SW480 (cell line): ENCODE results near the gene SLC9A8.
A peak's percentile ranks its signal among the peaks of the same experiment; 100 is the strongest.
"Not testable (repeated sequence)": the region's sequence is repeated elsewhere in the genome, so short reads cannot be mapped to it uniquely, and the experiment has no call there.

Experiments used
- DNase-seq: peaks from one replicate; pipeline ENCODE4 v3.0.0-alpha.2; 2016; ENCODE audit warnings: low spot score

SLC9A8 gene

DNA sequence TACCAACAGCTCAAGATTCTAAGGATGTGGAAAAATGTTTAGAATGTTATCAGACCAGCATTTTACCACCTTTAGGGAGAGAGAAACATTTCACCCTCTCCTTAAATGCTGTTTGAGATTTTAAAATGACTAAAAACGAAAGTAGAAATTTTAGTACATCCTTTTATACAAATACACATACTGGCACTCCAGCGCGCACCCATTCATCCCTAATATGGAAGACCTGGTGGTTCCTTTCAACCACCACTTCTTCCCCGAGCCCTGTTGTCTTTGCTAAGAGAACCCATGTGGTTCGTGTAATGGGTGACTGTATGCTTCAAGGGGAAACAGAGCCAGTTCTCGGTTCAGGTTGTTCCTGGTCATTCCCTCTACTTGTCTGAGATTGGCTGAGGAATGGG, 81.4 kb downstream of the SLC9A8 start:
- DNase-seq, result no peak

DNA sequence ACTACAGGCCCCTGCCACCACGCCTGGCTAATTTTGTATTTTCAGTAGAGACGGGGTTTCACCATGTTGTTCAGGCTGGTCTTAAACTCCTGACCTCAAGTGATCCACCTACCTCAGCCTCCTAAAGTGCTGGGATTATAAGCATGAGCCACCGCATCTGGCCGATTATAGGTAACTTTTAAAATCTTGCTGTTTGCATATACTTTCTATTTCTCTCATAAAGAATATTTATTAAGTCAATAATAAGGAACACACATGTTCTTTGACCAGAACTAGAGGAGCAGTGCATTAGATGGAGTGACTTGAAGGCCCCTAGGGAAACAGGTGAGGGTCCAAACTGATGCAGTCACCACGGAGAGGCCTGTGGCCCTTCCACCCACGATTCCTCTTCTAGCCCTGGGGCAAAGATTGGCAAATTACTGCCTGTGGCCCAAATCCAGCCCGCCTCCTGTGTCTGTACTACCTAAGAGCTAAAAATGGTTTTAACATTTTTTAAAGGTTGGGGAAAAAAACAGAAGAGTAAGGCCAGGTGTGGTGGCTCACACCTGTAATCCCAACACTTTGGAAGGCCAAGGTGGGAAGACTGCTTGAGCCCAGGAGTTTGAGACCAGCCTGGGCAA, 83.0 kb downstream of the SLC9A8 start:
- not testable (repeated sequence) for DNase-seq

DNA sequence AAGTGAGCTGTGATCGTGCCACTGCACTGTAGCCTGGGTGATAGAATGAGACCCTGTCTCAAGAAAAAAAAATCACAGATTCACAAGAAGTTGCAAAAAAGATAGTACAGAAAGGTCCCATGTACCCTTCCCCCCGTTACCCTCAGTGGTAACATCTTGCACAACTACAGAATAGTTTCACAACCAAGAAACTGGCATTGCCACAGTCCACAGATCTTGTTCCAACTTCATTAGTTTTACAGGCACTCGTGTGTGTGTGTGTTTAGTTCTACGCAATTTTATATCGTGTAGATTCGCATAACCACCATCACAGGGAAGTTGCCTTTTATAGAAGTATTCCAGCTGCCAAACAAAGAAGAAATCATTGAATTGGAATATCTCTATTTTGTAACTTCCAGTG, 83.6 kb downstream of the SLC9A8 start:
- DNase-seq, result no peak

DNA sequence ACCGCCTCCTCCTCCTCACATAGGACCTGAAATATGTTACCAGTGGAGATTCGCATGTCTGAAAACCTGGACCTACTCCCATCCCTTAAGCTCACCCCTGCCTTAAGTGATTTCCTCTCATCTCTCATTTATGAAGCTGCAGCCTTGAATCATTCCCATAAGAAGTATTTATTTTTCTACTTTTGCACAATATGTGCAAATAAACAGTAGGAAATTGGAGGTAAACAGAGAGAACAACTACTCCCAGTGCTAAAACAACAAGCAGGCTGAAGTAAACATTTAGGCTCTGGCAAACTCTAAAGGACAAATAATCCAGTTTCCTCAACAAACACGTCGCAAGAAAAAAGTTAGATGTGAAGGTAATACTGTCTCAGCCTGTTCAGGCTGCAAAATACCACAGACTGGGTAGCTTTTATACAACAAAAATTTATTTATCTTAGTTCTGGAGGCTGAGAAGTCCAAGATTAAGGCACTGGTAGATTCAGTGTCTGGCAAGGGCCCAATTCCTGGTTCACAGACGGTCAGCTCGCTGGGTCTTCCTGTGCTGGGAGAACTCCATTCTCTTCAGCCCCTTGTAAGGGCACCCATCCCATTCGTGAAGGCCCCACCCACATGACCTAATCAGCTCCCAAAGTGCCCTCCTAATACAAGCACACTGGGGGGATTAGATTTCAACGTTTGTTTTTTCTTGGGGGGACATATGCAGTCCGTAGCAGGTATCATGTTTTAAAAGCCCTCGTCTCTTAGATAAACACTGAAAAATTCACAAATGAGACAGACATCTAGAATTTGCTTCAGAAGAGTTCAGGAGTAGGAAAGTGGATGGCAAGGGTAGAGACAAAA, 87.1 kb downstream of the SLC9A8 start:
- DNase-seq, result no peak

DNA sequence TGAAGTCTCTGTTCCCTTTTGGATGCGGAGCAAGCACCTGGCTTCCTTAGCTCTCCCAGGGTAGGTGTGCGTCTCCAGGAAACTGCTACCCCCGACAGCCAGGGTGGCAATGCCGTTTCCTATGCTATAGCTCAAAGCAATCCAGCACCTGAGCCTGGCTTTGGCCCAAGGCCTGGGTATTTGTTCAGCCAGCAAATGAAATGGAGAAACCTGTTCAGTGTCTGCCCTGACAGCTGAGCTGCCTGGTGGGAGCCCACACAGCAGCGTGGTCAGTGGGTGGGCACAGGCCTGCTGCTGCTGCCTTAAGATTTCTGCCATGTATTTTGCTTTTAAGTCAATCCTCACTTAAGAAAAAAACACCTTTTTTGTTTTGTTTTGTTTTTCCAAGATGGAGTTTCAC, 89.0 kb downstream of the SLC9A8 start:
- DNase-seq, result no peak

DNA sequence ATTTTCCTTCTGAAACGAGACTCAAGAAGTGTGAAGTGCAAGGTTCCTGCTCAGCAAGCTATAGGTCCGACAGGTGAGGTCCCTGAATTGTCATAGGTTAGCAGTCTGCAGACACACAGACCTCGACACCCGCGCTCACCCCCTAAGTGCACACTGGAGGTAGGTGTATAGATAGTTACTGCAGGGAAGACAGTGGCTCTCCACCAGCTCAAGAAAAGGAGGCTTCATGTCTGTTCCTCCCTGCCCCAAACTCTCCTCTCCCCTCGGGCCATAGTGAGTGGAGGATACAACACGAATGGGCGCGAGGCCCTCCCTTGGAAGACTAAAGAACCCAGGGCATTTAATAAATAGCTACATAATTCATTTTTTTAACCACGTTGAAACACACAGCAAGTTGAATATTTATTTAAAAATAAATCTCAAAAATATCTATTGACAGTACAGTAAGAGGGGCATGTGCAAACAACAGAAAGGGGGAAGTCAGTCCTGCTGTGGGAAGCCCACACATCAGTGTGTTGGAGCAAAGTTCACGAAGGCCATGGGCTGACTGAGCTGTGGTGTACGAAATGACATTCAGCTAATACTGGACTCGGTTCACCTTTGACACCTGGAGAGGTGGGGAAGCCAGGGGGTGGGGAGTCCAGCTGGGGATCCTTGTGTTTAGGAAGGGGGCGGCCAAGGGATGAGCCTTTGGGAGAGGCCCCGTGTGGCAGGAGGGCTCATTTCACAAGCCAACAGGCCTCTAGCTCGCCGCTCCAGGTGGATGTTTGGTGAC, 92.0 kb downstream of the SLC9A8 start:
- DNase-seq, result no peak

DNA sequence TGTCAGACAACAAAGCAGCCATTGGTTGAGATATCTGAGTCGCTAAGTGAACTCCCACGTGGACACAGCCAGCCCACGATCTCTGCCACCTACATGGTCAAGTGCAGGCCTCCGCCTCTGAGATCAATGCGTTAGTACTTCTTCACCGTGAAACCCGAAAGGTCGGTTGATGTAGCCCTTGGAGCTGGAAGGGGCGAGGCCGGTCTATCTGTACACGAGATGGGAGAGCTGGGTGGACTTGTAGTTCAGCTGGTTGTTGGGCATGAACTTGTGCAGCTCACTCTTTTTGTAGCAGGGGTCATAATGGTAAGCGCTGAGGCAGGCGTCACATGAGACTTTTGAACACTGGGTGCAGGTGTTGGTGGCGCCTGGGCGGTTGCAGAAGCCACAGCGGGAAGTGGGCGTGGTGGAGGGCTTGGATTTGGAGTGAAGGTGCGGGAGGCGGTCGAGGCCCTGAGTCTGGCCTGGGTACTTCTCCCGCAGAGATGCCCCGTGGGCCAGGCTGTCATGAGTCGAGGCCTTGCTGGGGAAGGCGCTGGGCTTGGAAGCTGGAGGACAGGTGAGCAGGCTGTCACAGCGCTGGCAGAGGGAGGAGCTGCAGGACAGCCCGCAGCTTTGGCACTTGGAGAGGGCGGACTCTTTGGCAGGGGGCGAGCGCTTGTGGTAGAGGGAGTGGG, 92.9 kb downstream of the SLC9A8 start:
- DNase-seq, result no peak

DNA sequence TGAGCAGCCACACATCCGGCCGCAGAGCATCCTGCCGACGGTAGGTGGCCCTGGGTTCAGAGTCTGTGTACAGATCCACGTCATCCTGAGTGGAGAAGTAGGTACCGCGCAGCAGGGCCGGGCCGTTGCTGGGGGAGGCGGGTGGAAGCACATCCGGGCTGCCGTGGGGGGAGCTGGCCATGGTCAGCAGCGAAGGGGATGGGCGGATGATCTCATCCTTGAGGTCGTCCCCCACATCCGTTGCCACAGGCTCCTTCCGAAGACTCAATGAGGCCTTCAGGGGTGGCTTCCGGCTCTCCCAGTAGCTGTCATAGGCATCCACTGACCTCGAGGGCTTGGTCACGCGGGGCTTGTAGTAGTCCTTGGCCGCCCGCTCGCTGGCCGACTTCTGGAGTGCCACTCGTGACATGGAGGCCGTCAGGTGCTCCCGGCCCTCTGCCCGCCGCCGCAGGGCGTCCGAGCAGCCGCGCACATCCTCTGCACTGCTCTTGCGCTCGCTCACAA, 93.5 kb downstream of the SLC9A8 start:
- no peak for DNase-seq

DNA sequence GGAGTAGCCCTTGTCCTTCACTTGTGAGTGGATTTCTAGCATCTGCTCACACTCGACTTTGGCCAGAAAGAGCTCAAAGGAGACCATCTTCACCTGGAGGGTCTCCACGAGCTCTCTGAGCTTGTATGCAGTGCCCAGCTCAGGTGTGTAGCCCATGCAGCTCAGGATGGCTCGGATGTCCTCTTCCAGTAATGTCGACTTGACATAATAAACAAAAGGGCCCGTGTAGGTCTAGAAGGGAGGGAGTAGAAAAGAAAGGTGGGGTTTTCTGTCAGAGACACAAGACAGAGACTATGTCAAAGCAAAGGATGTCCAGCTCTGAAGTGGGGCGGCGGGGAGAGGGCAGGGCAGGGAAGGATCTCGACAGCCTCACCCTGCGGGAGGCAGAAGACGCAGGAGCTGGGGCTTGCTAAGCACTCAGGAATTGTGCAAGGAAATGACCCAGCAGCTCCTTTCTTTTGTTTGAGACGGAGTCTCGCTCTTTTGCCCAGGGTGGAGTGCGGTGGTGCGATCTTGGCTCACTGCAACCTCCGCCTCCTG, 94.1 kb downstream of the SLC9A8 start:
- no peak for DNase-seq

DNA sequence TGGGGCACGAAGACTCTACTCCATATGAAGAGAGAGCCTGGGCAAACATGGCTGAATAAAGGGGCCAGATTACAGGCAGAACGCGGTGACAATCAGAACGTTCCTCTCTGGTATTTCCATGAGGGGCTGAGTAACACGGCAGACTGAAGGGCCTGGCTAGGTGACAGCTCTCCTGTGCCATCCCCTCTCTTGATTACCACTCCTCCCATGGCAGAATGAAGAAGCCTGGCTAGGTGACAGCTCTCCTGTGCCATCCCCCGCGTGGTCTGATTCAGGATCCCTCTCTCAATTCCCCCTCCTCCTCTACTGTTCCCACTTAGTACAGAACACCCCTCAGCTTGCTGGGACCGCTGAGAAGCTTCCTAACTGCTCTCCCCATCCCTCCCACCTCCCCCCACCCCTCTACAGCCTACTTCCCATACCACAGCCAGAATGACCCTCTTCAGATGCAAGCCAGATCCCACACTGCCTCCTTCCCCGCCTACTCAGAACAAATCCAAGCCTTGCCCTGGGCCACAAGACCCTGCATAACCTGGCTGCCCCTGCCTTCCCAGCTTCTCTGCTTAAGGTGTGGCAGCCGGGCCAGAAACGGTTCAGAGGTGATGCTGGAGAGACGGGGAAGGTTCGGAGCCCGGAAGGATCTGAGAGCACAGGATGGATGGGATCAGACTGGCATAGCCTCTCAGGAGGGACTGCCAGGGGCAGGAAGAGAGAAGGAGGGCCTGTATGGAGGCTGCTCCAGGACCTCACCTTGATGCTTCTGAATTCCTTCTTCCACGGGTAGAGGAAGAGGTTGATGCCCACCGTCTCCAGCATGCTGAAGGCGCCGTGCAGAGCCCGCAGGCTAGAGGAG, 95.0 kb downstream of the SLC9A8 start:
- no peak for DNase-seq

DNA sequence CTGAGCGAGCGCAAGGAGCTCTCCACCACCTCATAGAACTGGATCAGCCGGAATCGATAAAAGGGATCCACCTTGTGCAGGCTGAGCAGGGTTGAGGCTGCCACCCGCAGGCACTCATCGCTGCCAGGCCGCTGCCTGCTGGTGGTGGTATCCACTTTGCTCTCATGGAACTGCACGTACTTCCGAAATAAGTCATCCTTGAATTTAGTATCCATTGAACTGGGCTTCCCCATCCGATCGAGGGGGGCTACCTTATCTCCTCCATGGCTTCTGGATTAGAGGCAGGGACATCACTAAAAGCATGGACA, 95.6 kb downstream of the SLC9A8 start:
- no peak for DNase-seq

DNA sequence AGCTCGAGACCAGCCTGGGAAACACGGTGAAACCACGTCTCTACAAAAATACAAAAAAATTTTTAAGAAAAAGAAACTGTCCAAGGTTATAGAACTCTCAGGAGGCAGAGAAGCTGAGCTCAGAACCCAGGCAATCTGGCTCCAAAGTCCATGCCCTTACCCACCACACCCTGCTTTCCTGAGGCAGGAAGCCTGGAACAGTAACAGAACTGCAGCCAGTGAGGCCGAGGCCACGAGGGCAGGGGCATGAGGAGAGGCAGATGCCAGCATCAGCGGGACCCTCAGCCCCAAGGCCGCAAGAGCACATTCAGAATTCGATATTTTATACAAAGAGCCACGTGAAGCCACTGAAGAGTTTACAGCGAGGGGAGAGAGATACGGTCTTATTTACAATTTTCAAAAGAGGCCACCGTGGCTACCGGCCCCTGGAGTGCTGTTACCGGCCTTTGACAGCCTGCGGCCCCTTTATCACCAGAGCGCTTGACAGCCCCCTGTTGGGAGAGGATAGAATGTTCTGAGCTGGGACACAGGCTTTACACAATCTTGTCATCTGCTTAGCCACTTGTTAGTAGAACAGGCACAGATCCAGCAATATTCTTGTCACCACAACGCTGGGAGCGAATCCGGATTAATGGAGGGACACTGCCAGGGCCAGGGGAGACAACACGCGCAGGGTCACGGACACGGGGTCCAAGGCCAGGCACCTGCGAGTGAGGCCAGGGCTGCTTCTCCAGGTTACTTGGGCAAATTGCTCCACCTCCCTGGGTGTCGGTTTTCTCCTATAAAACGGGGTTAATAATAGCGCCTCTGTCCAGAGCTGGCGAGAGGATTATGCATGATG, 97.1 kb downstream of the SLC9A8 start:
- DNase-seq, result no peak

DNA sequence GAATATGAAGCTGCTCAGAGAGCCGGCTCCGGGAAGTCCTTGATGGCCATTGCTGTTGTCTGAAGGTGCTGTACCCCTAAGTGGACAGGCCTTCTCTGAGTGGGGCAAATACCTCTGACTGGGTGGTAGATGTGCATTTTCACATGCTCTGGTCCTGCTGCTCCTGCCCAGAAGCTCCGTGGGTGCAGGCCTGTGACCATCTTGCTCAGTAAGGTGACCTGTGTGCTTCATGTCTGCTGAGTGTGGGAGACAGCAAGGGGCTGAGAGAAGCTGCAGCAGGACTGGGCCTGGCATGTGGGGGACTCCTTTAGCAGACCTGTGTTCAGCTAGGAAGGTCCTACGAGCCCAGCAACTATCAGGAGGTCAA, 97.7 kb downstream of the SLC9A8 start:
- DNase-seq, result no peak

DNA sequence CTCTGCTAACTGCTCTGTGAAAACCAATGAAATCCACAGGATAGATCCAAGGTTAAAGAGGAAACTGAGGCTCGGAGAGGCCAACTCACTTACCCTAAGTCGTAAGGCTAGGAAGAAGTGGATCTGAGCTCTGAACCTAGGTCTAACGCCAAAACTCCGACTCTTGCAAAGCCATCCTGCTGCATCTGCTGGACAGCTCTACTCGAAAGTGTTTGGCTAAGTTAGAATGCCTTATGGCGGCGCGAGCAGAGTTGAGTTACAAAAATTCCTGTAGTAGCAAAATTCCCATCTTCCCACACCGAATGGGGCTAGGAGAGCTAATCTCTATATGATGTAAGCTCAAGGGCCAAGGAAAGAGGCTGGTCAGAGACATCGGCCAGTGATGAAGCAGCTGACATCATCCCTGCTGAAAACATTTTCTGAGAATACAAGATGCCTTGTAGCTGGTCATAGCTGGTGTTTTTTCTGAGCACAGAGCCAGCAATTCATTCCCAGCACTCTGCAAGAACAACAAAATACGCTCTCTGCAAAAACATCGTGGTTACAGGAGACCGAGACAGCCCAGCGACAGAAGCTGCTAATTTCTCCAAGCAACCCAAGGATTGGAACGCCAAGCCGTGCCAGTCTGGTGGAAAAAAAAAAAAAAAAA, 100.9 kb downstream of the SLC9A8 start:
- DNase-seq, result no peak

DNA sequence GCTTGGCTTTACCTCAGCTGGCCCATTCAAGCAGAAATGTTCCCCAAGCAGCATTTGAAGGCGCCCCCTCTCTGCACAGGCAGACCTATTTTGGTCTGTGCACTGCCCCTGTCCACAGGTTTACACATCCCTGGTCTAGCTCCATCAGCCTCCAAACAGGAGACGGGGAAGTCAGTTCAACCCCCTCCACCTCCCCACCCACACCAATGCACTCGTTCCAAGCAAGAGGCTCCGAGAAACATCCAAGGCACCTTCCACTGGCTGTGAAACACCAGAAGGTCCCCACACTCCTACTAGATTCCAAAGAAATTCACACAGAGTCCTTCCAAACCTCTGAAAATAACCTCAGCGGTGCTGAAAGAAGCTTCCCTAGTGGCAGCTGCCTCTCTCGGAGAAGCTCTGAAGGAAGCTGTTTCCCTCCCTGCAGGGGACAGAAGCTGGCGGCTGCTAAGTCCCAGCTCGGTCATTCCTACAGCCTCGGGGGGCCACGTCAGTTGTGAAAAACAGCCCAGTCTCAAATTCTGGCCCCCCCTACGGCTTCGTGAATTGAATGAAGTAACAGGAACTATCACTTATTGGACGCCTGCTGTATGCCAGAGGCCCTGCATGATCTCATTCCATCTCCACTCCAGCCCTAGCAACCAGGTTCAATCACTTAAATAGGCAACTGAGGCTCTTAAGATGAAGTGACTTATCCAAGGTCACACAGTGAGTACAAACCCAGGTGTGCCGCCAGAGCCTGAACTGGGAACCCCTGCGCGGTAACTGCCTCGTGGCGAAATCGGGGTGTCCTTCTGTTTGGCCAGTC, 101.9 kb downstream of the SLC9A8 start:
- DNase-seq, result no peak

DNA sequence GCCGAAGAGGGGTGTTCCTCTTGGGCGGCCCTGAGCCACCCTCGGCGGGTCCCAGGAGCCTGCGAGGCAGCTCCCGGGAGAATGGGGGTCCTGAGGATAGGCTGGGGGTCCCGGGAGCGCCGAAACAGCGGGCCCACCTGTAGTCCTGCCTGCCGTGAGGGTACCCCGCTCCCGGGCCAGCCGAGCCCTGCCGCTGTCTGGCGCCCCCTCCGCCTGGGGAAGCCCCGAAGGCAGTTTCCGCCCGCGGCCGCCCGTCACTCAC, 102.4 kb downstream of the SLC9A8 start:
- no peak for DNase-seq

DNA sequence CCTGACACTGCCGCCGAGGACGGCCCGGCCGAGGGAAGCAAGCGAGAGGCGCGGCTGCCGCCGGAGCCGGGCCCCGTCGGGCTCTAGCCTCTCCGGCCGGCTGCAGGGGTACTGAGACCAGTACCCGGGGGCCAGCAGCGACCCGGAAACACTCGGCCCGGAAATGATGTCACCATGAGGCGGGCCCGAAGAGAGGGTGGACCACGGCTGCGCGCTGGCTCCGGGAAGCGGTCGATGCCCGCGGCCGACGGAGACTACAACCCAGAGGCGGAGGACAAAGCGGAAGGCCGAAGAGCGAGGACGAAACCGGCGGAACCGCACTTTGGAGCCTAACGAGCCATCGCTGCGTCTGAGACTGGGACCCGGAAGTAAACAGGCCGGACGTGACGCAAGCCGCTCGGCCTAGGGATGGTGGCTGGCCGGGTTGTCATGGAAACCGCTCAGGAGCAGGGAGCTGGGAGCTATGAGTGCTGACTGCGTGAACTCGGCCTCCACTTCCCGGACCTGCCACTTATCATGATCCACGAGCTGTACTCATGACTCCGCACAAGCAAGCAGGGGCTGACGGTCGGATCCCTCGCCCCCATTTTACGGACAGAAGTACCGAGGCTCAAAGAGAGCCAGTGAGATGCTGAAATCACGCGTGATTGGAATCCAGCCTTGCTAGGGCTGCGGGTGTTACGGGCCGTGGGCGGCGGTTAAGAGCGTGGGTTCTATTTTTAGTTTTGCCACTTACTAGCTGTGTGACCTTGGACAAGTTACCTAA, 102.9 kb downstream of the SLC9A8 start, which contains the start of gene SPATA2:
Gene SPATA2 (minus strand): TSS at position 150 of the 766 bp plus-strand sequence. CDS start 7,039 bp downstream, outside the sequence.
- peak; percentile 97 for DNase-seq
